Inflammatory macrophage (primary cell): ENCODE results near the gene KIF4B.
"Not testable (repeated sequence)": the region's sequence is repeated elsewhere in the genome, so short reads cannot be mapped to it uniquely, and the experiment has no call there.

ENCODE experiments used
- DNase-seq, 2 donors: peaks; one replicate each; pipeline ENCODE4 v3.0.0-alpha.2; 2020 to 2022

The KIF4B gene

GRCh38 chr5:155004138-155004744 is 9.3 kb upstream of the KIF4B start:
- peak; percentile 6 to 29 for DNase-seq

- not testable (repeated sequence) for DNase-seq
Measured at GRCh38 chr5:155006265-155006664, 7.3 kb upstream of the KIF4B start.

GRCh38 chr5:155008669-155009068 is 4.9 kb upstream of the KIF4B start:
- no peak for DNase-seq

- no peak for DNase-seq
Measured at GRCh38 chr5:155010881-155011280, 2.7 kb upstream of the KIF4B start.

- no peak for DNase-seq
Measured at GRCh38 chr5:155015239-155015638, 1.7 kb downstream of the KIF4B start.

- DNase-seq = no peak
Measured at GRCh38 chr5:155017610-155018009, 4.1 kb downstream of the KIF4B start.

GRCh38 chr5:155019601-155020226 is 6.2 kb downstream of the KIF4B start:
- DNase-seq = no peak

- no peak for DNase-seq
Measured at GRCh38 chr5:155021842-155022241, 8.3 kb downstream of the KIF4B start.

- no peak for DNase-seq
Measured at GRCh38 chr5:155023320-155023719, 9.8 kb downstream of the KIF4B start.

GRCh38 chr5:155024015-155024414 is 10.5 kb downstream of the KIF4B start:
- DNase-seq = peak; percentile 54 to 82

- no peak for DNase-seq
Measured at GRCh38 chr5:155025895-155026294, 12.3 kb downstream of the KIF4B start.

GRCh38 chr5:155027993-155028629 is 14.6 kb downstream of the KIF4B start:
- DNase-seq = peak in 1 of 2 donors; percentile 3

- DNase-seq = no peak
Measured at GRCh38 chr5:155029240-155029639, 15.7 kb downstream of the KIF4B start.

GRCh38 chr5:155034145-155034744 is 20.7 kb downstream of the KIF4B start:
- DNase-seq = not testable (repeated sequence)

GRCh38 chr5:155035087-155035486 is 21.5 kb downstream of the KIF4B start:
- DNase-seq = not testable (repeated sequence)

- no peak for DNase-seq
Measured at GRCh38 chr5:155040984-155041653, 27.6 kb downstream of the KIF4B start.

GRCh38 chr5:155044591-155044990 is 31.0 kb downstream of the KIF4B start:
- DNase-seq = no peak

- no peak for DNase-seq
Measured at GRCh38 chr5:155046591-155046990, 33.0 kb downstream of the KIF4B start.

- no peak for DNase-seq
Measured at GRCh38 chr5:155047818-155048217, 34.3 kb downstream of the KIF4B start.

GRCh38 chr5:155049569-155050383 is 36.2 kb downstream of the KIF4B start:
- no peak for DNase-seq

- no peak for DNase-seq
Measured at GRCh38 chr5:155050384-155051019, 36.9 kb downstream of the KIF4B start.

GRCh38 chr5:155052532-155052931 is 39.0 kb downstream of the KIF4B start:
- no peak for DNase-seq
